Right lobe of liver (tissue), 4 donors: ENCODE results near the gene PLCB1.

Source experiments
- CTCF ChIP-seq, 4 donors: fragments of 200-600 bp in 3 of 4; fragments of 450-650 bp in 1 of 4; IDR thresholded peaks; one replicate each; pipeline versions ENCODE4 v1.5.1 to v1.8.0; 2016 to 2022; ENCODE audit warnings: antibody characterized with exemption in 4 of 4, mild to moderate bottlenecking in 2 of 4
- POLR2A ChIP-seq: fragments of 450-650 bp; IDR thresholded peaks from one replicate; pipeline ENCODE4 v1.6.1; 2017; ENCODE audit warnings: antibody characterized with exemption, mild to moderate bottlenecking
- donor health status: DM: no; HTN: no; CAD: no.
- donor health status: DM: no; HTN: no; CAD: no.
- donor health status: DM: no; HTN: yes; CAD: no.

DNA sequence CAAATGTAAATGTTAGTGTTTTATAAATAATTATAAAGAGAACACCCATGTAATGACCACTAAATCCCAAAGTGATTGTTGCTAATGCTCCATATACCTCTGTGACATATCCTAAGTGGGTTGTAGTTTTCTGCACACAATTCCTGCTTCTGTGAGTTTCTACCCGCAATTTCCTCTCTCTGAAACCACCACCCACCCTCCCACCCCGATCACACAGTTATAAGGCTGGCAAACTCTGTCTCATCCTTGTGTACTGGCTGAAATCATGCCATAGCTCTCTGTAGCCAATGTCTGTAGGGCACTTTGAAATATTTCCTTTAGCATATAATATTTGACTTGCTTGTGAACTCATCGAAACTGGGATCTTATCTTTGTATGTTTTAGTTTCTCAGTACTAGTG is 236.6 kb downstream of the PLCB1 start:
- TF ChIP-seq CTCF (IDR thresholded peaks at IDR 0.05) = no peak
- TF ChIP-seq POLR2A = no peak
